NB4 (cell line): ENCODE data around the gene ADAM23.

Experiments
- CTCF ChIP-seq: IDR thresholded peaks from one replicate; pipeline ENCODE4 v1.5.1; 2012; ENCODE audit warnings: low read depth, low read length
- MYC ChIP-seq: IDR thresholded peaks from 2 replicates; pipeline ENCODE4 v1.6.1; 2011; ENCODE audit warnings: low read depth, low read length
- POLR2A ChIP-seq: IDR thresholded peaks from 2 replicates; pipeline ENCODE4 v1.6.1; 2011; ENCODE audit warnings: mild to moderate bottlenecking; ENCODE audit not compliant: insufficient read length; ENCODE audit errors: extremely low read depth

GRCh38 chr2:206410714-206411113, 32.6 kb upstream of the ADAM23 start:
- TF ChIP-seq POLR2A (no peak), CTCF (no peak), MYC (no peak)
